OCI-LY1 (cell line): Measurements from ENCODE around the gene FAM219B.

Source experiments
- H2AFZ ChIP-seq: fragments of 200-600 bp; sonication (generic), shearing (Covaris generic); 2 replicates; pipeline ENCODE4 v1.6.0; 2014; ENCODE audit warnings: antibody characterized with exemption, mild to moderate bottlenecking, low read length
- H3F3A ChIP-seq: fragments of 200-600 bp; sonication (generic), shearing (Covaris generic); 2 replicates; pipeline ENCODE4 v1.6.0; 2014; ENCODE audit warnings: mild to moderate bottlenecking, antibody characterized with exemption, low read length, moderate library complexity; ENCODE audit not compliant: insufficient read depth
- H3K27ac ChIP-seq: fragments of 200-600 bp; sonication (generic); 2 replicates; pipeline ENCODE4 v1.5.1; 2014; ENCODE audit warnings: low read length, mixed run types, mild to moderate bottlenecking, low read depth; ENCODE audit not compliant: poor library complexity, severe bottlenecking
- H3K27me3 ChIP-seq: fragments of 200-600 bp; sonication (generic); 2 replicates; pipeline ENCODE4 v1.6.0; 2014; ENCODE audit warnings: antibody characterized with exemption, mild to moderate bottlenecking, low read length, moderate library complexity; ENCODE audit not compliant: insufficient read depth
- H3K36me3 ChIP-seq: fragments of 200-600 bp; sonication (generic); 2 replicates; pipeline ENCODE4 v1.6.1; 2014; ENCODE audit warnings: mild to moderate bottlenecking, antibody characterized with exemption, low read length, moderate library complexity, mixed read lengths; ENCODE audit not compliant: insufficient read depth
- H3K4me1 ChIP-seq: fragments of 200-600 bp; sonication (generic); 2 replicates; pipeline ENCODE4 v1.5.1; 2014; ENCODE audit warnings: mild to moderate bottlenecking, low read length, moderate library complexity; ENCODE audit not compliant: insufficient read depth, severe bottlenecking
- H3K4me2 ChIP-seq: fragments of 200-600 bp; sonication (generic), shearing (Covaris generic); 2 replicates; pipeline ENCODE4 v1.6.1; 2014; ENCODE audit warnings: low read length
- H3K4me3 ChIP-seq: fragments of 200-600 bp; sonication (generic); 2 replicates; pipeline ENCODE4 v1.5.1; 2014; ENCODE audit warnings: low read length, low read depth, mild to moderate bottlenecking, mixed read lengths; ENCODE audit not compliant: poor library complexity, severe bottlenecking
- H3K79me2 ChIP-seq: fragments of 200-600 bp; shearing (Covaris generic); 2 replicates; pipeline ENCODE4 v1.6.1; 2016; ENCODE audit warnings: mixed run types, low read length, mixed read lengths; ENCODE audit not compliant: insufficient read depth
- H3K9ac ChIP-seq: fragments of 200-600 bp; sonication (generic), shearing (Covaris generic); 2 replicates; pipeline ENCODE4 v1.6.1; 2014; ENCODE audit warnings: mild to moderate bottlenecking, low read length, mixed read lengths
- H3K9me2 ChIP-seq: fragments of 200-600 bp; sonication (generic), shearing (Covaris generic); 2 replicates; pipeline ENCODE4 v1.6.1; 2014; ENCODE audit warnings: low read depth, mild to moderate bottlenecking, low read length, mixed read lengths
- H3K9me3 ChIP-seq: fragments of 200-600 bp; shearing (Covaris generic); 2 replicates; pipeline ENCODE4 v1.6.1; 2014; ENCODE audit warnings: low read length, mixed read lengths
- H4K20me1 ChIP-seq: fragments of 200-600 bp; sonication (generic), shearing (Covaris generic); 2 replicates; pipeline ENCODE4 v1.6.0; 2016; ENCODE audit warnings: mild to moderate bottlenecking, low read length; ENCODE audit not compliant: insufficient read depth
- EZH2 ChIP-seq: fragments of 200-600 bp; sonication (generic), shearing (Covaris generic); IDR thresholded peaks from 2 replicates; pipeline ENCODE4 v1.8.0; 2017; ENCODE audit warnings: borderline replicate concordance, mixed run types, mild to moderate bottlenecking, antibody characterized with exemption, low read length, moderate library complexity, mixed read lengths
- TF ChIP-seq, protein P1 (sequence below): fragments of 200-600 bp; sonication (generic), shearing (Covaris generic); IDR thresholded peaks from 2 replicates; pipeline ENCODE4 v1.5.1; 2017; ENCODE audit warnings: mild to moderate bottlenecking, antibody characterized with exemption, low read length, moderate library complexity, mixed read lengths

Gene FAM219B

DNA sequence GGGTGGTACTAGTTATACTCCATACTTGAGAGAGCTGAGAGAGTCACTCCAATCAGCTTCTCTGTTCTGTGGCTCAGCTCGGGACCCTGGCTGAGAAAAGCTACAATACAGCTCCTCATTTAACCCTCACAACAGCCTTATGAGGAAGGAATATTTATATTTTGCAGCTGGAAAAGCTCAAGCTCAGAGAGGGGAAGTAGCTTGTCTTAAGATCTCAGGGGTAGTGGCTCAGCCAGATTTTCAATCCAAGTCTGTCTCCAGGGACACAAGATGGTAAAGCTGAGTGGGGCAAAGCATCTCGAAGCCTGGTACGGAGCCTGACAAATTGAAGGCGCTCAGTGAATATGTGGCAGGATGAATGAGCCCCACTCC is 48.3 kb downstream of the FAM219B start:
- Histone ChIP-seq H3F3A (no peaks in the 10 kb centered on the region), H3K27me3 (no peaks in the 10 kb centered on the region), H3K4me2 (peak overlapping the region; percentile 2; the same call in 1 of the 2 replicates), H3K79me2 (no peaks in the 10 kb centered on the region), H4K20me1 (no peaks in the 10 kb centered on the region), H3K9ac (no peak overlapping the region; the same call in 1 of the 2 replicates), H3K9me3 (no peaks in the 10 kb centered on the region), H3K4me1 (peaks cover 36% of the 10 kb centered on the region), H3K27ac (peak overlapping the region; percentile 81), H3K9me2 (no peaks in the 10 kb centered on the region), H3K4me3 (no peak overlapping the region), H2AFZ (no peak overlapping the region), H3K36me3 (peaks cover 8% of the 10 kb centered on the region)
- TF ChIP-seq EZH2 = no peak
- TF ChIP-seq, protein P1, sequence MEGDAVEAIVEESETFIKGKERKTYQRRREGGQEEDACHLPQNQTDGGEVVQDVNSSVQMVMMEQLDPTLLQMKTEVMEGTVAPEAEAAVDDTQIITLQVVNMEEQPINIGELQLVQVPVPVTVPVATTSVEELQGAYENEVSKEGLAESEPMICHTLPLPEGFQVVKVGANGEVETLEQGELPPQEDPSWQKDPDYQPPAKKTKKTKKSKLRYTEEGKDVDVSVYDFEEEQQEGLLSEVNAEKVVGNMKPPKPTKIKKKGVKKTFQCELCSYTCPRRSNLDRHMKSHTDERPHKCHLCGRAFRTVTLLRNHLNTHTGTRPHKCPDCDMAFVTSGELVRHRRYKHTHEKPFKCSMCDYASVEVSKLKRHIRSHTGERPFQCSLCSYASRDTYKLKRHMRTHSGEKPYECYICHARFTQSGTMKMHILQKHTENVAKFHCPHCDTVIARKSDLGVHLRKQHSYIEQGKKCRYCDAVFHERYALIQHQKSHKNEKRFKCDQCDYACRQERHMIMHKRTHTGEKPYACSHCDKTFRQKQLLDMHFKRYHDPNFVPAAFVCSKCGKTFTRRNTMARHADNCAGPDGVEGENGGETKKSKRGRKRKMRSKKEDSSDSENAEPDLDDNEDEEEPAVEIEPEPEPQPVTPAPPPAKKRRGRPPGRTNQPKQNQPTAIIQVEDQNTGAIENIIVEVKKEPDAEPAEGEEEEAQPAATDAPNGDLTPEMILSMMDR = no peak

- no peaks in the 10 kb centered on the region for H3K9me2 ChIP-seq
- H3K4me2 ChIP-seq = peak overlapping the region; percentile 2; the same call in 1 of the 2 replicates
- peaks cover 14% of the 10 kb centered on the region for H3K36me3 ChIP-seq
- H3K4me1 ChIP-seq = peaks cover 36% of the 10 kb centered on the region
- H3F3A ChIP-seq = no peaks in the 10 kb centered on the region
- TF ChIP-seq EZH2 = no peak
- TF ChIP-seq, protein P1 = no peak
- no peak overlapping the region for H2AFZ ChIP-seq
- H3K27me3 ChIP-seq = no peaks in the 10 kb centered on the region
- no peaks in the 10 kb centered on the region for H4K20me1 ChIP-seq
- no peak overlapping the region for H3K4me3 ChIP-seq
- H3K27ac ChIP-seq = peak overlapping the region; percentile 81
- peak overlapping the region; percentile 2; the same call in 1 of the 2 replicates for H3K9ac ChIP-seq
- no peaks in the 10 kb centered on the region for H3K9me3 ChIP-seq
- no peaks in the 10 kb centered on the region for H3K79me2 ChIP-seq
These were observed 48.8 kb downstream of the FAM219B start for GRCh38 chr15:74857671-74858368.

GRCh38 chr15:74857082-74857655 is 49.5 kb downstream of the FAM219B start:
- H3K4me1 ChIP-seq = peaks cover 36% of the 10 kb centered on the region
- no peak overlapping the region for H3K4me3 ChIP-seq
- H3K27me3 ChIP-seq = no peaks in the 10 kb centered on the region
- no peak overlapping the region for H2AFZ ChIP-seq
- H3K36me3 ChIP-seq = peaks cover 20% of the 10 kb centered on the region
- no peaks in the 10 kb centered on the region for H3F3A ChIP-seq
- peak overlapping the region; percentile 2; the same call in 1 of the 2 replicates for H3K9ac ChIP-seq
- H3K4me2 ChIP-seq = peak overlapping the region; percentile 2; the same call in 1 of the 2 replicates
- no peak for TF ChIP-seq EZH2
- TF ChIP-seq, protein P1 = no peak
- peak overlapping the region; percentile 81 for H3K27ac ChIP-seq
- H3K9me3 ChIP-seq = no peaks in the 10 kb centered on the region
- no peaks in the 10 kb centered on the region for H3K79me2 ChIP-seq
- no peaks in the 10 kb centered on the region for H4K20me1 ChIP-seq
- H3K9me2 ChIP-seq = no peaks in the 10 kb centered on the region
